Activated CD4-positive, alpha-beta T cell treated with anti-CD3 and anti-CD28 coated beads for 4 hours (primary cell): ENCODE measurements around the gene AQP1.

ENCODE experiments used
- DNase-seq, 2 donors: peaks; one replicate each; pipeline ENCODE4 v3.0.0-alpha.2; 2020

AQP1 gene

DNA sequence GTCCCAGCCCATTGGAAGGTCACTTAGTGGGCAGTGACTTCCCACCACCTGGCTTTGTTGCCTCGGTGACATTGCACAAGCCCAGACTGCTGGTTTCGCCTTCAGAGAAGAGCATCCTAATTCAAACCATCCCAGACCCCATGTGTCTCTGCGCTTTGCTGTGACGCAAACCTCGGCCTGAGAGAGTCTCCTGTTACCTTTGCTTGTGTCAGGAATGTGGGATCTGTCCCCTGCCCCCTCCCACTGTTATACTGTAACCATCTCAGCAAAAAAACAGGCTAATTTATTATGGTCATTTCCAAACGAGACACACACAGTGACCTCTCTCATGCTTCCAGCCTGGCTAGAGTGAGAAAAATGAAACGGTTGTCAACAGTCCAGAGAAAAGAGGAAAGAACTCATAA, 25.0 kb upstream of the AQP1 start:
- no peak for DNase-seq

DNA sequence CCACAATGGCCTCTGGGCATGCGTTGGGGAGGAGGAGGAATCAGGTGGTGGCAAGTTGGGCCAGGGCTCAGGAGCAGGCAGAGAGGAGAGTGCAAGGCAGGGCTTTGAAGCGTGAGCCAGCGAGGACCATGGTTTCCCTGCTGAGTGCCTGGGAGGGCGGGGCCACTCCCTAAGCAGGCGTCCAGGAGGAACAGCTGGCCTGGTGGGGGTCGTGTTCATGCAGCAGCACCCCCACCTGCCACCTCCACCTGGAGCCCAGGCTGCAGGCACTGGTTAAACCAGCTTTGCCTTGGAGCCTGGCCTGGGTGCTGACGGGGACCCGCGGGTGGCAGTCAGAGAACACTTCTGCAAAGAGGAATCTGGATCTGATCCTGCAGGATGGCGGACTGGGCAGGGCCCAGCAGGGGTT, 24.2 kb upstream of the AQP1 start:
- DNase-seq: no peak

DNA sequence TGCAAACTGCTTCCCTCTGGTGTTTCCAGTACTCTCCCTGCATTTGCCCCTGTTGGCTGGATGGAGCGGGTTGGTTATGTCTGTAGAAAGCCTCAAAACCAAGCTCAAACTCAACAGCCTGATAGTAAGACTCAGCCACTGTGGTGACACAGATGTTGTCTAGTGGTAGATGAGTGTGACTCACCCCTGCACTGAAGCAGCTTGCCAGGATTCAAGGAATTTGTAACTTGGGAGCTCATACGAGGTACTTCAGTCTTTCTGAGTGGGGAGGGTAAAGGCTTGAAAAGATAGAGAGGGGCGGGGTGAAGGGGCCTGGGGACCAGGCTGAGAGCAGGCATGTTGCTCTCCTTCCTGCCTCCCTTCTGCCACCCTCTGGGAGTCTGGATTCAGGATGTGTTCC, 22.9 kb upstream of the AQP1 start:
- no peak for DNase-seq

DNA sequence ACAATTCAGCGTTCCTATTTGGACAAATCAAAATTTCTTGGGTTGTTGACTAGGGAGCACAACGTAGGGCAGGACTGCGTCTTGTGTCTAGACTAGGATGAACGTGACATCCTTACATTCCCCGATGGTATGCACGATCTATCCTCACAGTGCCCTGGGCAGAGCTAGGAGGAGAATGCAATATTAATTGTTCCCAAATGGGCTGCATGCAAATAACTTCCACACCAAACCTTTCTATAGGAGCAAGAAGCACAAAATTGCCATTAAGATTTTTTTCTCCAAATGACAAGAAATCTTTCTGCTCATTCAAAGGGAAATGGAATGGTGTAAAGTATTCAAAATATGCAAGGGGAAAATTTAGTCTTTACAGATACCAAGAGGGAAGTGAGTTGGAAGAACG, 21.4 kb upstream of the AQP1 start:
- DNase-seq: no peak

DNA sequence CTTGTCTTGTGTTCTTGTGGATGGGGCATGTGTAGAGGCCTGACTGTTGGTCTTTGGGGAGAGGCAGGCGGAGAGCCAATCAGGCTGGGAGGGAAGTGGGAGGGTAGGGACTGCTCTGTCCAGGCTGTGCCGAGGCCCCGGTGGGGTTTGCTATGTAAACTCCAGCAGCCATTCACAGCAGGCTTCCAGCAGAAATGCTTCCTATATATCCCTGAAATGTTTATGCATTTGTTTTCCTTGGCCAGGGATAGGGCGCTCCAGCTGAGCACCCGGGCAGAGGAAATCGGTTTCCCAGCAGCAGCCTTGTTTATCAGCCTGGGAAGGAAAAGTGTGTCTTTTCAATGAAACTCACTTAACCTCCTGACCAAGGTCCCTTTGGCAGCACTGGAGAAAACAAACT, 18.3 kb upstream of the AQP1 start:
- DNase-seq: no peak

DNA sequence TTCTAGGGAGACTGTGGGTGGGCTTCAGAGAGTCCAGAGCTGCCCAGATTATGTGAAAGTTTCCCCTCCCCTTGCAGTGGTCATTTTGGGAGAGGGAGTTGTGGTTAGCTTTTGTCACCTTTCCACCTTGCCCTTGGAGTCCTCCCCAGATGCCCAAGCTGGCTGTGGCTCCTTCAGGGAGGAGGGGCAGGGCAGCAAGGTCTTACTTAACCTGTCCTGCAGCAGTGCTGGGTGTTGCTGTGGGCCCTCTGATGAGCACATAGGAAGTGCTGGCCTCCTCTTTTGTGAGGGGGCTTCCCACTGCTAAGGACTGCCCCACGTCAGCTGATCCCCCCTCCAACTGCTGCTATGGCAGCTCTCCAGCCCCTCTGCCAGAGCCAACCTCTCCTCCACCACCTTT, 17.6 kb upstream of the AQP1 start:
- DNase-seq: no peak

DNA sequence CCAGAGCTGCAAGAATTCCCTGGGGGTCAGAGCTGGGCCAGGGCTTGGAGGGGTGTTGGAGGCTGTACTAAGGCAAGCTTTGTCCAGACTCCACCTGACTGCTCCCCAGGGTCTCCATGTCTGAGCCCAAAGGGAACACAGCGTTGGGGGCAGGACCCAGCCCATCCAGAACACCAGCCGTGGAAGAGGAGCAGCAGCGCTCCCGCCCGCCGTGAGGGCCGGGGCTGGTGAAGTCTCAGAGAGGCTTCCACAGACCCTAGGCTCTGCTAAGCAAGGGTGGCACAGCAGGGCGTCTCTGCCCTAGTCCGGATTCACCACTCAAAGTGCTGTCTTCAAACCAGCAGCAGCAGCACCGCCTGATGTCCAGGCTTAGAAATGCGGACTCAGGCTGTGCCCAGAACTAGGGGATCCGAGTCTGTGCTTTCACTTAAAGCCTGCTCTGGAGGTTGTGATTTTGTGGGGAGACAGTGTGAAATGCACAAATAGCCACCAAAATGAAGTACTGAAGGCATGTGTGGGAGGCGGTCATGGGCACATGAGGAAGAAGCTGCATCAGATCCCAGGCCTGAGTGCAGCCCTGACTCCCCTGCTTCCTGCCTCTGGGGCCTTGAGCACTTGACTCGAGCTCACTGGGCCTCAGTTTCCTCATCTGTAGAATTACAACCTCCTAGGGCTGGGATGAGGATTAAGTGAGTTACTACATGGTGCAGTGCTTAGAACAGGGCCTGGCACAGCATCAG, 16.6 kb upstream of the AQP1 start:
- DNase-seq: no peak

DNA sequence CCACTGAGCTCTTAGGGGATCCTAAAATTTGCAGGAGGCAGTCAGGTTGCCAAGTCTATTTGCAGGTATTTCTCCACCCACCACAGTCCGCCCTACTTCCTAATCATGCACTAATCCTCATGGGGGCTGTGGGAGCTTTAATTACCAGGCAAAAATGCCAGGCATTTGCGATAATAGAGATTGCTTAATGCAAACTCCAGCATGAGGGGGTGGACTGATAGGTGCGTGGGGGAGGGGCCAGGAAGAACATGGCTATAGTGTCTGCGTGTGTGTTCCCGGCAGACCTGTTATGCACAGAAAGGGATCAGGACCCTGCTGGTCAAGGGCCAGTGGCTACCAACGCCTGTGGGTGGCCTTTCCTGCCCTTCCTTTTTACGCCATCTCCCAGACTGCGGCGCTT, 15.6 kb upstream of the AQP1 start:
- DNase-seq: no peak

DNA sequence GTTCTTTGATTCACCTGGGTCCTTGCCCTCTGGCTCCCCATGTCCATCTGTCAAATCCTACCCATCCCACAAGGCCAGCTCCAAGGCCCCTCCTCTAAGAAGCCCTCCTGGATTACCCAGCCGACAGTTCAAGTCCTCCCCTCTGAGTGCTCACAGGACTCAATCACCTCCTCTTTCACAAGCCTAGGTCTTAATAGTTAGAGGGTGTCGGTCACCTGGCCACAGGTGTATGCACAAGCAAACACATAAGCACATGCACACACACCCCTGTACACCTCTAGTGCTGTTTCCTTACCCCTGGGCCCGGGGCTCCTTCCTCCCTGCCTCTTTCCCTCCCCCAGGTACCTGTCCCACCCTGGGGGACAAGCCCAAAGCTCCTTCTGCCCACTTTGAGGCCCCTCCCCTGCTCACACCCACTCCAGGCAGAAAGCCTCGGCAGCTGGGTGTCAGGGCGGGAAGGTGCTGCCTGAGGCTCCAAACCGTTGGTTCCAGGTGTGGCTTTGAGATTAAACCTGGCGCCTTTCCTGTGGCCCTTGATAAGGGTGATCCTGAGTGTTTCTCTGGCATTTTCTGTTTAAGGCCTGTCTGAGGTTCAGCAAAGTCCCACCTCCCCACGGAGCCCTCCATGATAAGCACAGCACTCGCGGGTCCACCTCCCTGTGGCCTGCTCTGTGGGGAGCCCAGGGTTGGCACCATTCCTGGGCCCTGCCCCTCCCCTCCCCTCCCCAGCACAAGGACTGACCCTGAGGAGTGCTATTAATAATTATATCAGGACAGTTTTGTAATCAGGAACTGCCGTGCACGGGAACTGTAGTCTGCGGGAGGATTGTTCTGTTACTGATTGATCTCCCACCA, 14.6 kb upstream of the AQP1 start:
- no peak for DNase-seq

DNA sequence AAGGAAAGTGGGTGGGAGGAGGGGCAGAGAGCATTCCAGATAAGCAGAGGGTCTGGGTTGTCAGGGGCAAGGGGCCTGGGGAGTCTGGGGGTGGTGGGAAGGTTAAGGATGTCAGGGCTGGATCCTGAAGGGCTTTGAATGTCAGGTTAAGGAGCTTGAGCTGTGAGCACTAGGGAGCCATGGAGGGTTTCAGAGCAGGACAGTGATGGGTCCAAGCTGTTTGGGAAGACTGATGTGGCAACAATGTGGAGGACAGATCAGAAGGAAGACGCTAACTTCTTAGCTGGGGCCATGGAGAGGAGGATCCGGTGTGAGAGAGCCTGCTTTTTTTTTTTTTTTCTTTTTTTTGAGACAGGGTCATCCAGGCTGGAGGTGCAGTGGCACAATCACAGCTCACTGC, 13.9 kb upstream of the AQP1 start:
- no peak for DNase-seq

DNA sequence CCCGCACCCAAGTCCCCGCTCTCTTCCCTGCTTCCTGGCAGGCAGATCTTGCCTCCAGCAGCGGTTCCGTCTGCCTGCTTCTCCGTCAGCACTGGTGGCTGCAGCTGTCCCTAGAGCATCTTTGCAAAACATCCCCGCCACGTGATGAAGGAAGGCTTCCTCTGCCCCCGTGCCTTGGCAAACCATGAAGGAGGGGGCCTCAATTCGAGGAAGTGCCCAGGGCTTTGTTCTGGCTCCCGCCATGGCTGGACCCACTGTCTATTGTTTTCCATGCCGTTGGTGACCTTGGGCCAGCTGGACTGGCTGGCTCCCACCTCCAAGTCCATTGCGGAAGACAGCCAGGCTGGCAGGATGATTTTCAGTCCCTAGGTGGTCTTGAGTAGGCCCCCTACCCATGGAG, 13.2 kb upstream of the AQP1 start:
- DNase-seq: no peak

DNA sequence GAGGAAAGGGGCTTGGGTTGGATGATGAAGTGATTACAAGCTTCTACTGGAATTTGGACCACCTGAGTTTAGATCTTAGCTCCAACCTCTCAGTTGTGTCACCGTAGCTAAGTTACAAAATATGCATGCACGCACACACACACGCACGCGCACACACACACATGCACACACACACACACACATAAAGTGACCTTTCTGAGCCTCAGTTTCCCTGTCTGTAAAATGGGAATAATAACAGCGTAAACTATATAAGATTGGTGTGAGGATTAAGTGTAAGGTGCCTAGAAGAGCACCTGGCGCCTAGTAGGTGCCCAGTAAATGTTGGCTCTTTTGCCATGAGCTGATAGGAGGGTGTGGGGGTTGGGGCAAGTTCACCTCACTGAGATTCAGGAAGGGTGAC, 12.6 kb upstream of the AQP1 start:
- no peak for DNase-seq

DNA sequence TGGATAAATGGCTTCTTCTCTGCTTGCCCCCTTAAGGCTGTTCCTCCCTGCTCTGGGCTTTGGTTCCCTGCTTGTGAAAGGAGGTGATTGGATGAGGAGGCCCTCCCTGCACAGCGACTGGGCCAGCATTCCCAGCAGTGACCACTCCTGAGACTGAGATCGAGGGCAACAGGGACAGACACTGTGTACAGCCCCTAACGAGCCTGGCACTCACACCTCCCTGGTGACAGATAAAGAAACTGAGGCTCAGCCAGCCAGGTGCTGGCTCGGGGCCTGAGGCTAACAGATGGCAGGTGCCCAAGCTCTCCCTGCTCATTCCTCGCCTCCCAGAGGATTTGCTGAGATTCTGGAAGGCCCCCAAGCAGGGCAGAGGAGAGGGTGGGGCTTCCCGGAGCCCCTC, 12.0 kb upstream of the AQP1 start:
- DNase-seq: no peak

DNA sequence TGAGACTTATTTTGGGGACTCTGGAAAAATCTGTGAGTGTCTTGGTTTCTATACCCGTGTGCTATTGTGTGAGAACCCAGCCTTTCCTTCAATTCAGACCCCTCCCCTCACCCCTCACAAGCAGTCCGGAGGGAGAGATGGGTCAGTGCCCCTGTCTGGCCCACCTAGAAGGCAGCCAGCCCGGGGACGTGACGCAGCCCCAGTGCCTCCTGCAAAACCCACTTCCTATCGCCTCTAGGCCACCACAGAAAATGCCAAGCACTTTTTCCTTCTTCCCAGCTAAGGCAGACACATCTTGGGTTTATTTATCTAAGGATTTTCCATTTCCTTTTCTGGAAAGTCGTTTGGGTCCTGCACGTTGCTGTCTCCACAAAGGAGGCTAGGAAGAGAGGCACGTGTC, 11.6 kb upstream of the AQP1 start:
- no peak for DNase-seq

DNA sequence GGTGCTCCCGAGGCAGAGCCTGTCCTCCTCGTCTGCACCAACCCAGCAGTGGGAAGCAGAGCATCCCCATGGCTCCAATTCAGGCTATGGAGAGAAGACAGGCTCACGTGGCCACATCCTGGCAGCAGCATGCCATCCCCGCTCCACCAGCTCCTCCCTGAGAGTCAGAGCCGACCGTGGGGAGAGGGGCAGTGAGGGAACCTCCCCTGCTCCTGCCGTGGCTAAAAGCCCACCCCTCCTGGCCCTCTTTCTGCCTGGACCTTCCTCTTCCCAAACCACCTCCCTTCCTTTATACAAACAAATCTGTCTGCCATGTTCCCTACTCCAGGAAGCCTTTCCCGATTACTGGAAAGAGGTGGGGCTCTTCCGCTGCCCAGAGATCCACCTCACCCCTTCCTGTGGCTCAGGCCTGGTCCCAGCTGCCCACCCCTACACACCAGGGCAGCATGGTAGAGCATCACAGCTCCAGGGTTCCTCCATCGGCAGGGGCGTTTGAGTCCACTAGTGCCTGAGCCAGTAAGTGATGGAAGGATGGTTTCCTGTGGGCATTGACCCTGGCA, 10.8 kb upstream of the AQP1 start:
- DNase-seq: no peak

DNA sequence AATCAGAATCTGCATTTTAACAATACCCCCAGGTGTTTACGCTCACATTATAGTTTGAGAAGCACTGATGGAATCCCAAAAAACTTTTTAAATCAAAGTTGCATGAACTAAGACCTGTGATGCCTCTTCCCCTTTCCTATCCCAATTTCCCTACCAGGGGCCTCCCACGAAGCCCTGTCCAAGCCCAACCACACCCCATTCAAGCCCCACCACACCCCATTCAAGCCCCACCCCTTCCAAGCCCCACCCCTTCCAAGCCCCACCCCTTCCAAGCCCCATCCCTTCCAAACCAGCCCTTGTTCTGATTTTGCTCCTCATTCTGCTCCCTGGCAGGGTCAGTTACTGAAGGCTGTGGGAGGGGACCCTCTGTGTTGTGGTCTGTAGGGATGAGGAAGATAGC, 9.8 kb upstream of the AQP1 start:
- no peak for DNase-seq

DNA sequence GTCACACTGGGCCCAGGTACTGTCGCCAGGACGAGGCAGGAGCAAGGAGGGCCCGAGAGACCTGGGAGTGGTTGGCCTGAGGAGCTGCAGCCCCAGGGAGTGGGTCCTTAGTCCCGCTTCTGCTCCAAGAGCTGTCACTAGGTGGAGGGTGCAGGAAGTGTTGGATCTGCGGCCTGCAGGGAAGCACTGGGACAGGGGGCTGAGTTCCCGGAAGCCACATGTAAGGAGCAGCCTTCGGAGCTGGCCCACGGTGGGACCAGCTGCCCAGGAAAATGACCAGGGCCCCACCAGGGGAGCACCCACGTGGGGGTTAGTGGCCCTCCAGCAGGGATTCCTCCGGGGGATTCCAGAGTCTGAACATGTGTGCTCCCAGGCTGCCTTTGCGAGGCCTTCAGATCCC, 9.2 kb upstream of the AQP1 start:
- no peak for DNase-seq

DNA sequence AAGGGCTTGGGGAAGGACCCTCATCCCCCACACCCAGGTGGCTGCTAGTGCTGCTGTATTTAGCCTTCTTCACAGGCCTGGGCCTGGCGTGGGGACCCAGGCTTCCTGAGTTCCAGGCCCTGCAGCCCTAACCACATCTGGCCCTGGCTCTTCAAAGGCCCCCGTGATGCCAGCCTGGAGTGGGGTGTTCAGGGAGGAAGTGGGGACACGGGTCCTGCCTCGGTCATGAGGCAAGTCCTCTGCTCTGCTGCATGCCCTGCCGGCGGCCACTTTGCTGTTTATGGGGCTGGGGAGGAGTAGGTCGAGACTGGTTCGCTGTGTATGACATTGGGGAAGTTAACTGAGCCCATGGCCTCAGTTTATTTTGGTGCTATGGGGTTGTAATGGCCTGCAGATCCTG, 8.5 kb upstream of the AQP1 start:
- DNase-seq: no peak

DNA sequence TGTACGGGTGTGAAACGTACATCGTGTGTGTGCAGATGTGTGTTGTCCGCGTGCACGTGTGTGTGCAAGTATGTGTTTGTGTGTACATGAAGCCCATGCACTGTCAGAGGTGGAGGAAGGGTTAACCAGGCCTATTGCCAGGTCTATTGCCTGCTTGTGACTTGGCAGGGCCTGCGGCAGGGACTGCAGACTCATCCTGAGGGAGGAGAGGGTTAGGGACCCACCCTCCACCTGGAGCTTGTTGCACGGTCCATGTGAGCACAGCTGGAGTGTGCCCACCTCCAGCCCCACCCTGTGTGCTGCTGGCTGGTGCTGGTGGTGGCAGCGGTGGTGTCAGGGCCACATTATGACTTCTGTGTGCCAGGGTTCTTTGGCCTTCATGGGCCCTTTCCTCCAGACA, 7.1 kb upstream of the AQP1 start:
- DNase-seq: no peak

DNA sequence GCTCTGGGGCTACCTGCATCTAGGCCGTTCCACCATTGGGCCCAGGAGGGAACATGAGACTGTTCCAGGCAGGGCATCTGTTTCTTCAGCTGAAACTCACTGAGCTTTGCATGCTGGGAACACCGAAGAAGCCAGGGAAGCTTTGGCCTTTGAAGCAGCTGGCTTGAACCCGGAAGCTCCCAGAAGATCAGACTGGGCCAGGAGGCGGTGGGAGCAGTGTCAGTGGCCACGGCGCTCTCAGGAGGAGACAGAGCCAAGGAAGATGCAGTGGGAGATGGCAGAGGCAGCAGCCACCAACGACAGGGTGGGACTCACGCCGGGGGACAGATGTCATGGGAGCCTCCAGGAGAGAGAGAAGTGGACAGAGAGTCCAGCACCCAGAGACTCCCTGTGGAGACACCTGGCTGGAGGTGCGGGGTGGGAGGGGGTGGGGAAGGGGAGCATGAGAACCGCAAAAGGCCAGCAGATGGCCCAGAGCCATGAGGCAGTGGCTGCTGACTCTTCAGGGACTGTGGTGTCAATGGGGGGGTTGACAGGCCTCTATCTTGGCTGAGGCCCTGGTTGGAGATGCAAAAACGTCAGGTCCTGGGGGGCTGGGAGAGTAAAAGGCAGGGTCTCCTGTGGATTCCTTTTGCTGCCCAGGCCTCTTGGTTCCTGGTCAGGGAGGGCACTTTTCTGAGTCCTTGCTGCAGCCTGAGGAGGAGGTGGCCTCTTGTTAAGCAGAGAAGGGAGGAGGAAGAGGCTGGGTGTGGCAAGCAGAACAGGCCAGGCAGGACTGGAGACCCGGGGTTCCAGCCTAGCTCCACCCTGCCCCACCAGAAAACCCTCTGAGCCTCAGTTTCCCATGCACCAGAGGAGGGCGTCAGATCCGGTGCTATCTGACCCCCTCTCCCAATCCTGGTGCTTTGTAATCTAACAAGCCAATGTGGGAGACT, 6.3 kb upstream of the AQP1 start:
- no peak for DNase-seq

DNA sequence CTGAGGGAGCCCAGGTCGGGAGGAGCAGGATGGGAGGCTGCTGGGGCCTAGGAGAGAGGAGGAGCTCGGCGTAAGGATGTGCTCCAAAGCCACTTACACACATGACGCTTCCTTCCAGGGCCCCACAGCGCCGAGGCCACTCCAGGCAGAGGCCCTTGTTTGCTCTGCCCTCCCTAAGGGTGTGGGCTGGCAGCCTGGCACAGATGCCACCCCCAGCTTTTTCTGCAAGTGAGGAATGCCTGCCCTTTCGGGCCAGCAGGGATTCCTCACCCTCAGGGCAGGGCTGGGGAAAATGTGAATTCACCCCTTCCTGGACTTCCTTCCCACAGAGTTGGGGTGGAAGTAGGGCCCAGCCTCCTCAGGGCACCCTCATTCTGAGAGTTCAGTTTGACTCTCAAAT, 5.6 kb upstream of the AQP1 start:
- DNase-seq: no peak

DNA sequence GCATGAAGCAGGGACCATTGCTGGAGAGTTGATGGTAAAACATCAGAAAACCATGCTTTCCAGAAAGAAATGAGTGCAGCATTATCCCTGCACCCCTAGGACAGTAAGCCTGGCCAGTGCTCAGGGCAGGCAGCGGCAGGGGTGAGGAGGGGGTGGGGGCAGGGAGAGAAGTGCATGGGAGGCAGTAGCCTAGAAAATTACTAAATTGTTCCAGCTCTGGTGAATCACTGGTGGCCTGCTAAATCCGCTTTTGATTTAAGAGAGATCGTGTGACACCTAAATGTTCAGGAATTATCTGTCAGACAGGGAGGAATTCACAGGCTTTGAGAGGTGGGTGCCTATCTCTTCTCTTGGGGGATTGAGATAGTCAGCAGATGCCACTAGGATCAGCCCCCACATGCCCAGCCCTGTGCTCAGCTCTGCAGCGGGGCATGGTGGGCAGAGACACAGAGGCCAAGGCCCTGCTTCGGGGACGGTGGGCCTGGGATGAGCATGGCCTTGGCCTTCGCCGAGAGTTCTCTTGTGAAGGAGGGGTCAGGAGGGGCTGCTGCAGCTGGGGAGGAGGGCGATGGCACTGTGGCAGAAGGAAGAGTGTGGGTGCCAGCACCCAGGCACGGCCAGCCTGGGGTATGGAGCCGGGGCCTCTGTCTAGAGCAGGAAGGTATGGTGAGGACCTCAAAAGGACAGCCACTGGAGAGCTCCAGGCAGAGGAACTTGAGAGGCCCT, 5.0 kb upstream of the AQP1 start:
- no peak for DNase-seq
